GM12878 (cell line): ENCODE measurements around the gene NGF. TPM values are rescaled to one million over a fixed set of nuclear protein-coding genes. Genes with fewer than 3 reads are reported as not detected.

Experiments used
- ATAC-seq: fragments of 200-7000 bp; cut with Tn5 transposase; 3 replicates; pipeline ENCODE4 v1.9.1; 2020; ENCODE audit warnings: mild to moderate bottlenecking, moderate library complexity
- BruUV-seq: library from RNA; stranded (reverse); fragments of 400-500 nt; replicated peaks from 2 replicates; lab custom pipeline; 2021; lab: Mats Ljungman, UMichigan
- CTCF ChIA-PET: fragments of 300-600 bp; sonication (Branson Sonifier 250); formaldehyde crosslinking; extraction: SDS; loops from one replicate; lab custom pipeline; 2021; ENCODE audit warnings: inconsistent platforms; lab: Yijun Ruan, JAX
- POLR2A ChIA-PET: fragments of 350-600 bp; formaldehyde crosslinking; extraction: SDS; loops from one replicate; lab custom pipeline; 2021; ENCODE audit warnings: inconsistent platforms; lab: Charles Lee
- RAD21 ChIA-PET: fragments of 300-600 bp; sonication (Branson Sonifier 250); formaldehyde crosslinking; loops from one replicate; lab custom pipeline; 2023; ENCODE audit warnings: antibody characterized with exemption; ENCODE audit not compliant: unreplicated experiment; lab: Charles Lee
- SMC1A ChIA-PET: fragments of 300-600 bp; sonication (Branson Sonifier 250); formaldehyde crosslinking; loops from one replicate; lab custom pipeline; 2023; ENCODE audit not compliant: unreplicated experiment, uncharacterized antibody; lab: Charles Lee
- DNase-seq: peaks from one replicate; pipeline ENCODE4 v3.0.0-alpha.2; 2011; ENCODE audit warnings: low read depth, low spot score
- FAIRE-seq: peaks from 3 replicates; lab custom pipeline; 2011; peaks lifted over from hg19 to GRCh38; lab: Jason Lieb, UNC
- H2AFZ ChIP-seq: 2 replicates; pipeline ENCODE4 v1.6.0; 2011; ENCODE audit warnings: low read depth, low read length, control low read depth; ENCODE audit not compliant: control insufficient read depth
- H3K27ac ChIP-seq: 2 replicates; pipeline ENCODE4 v1.5.1; 2011; ENCODE audit warnings: control low read depth; ENCODE audit not compliant: control insufficient read depth, insufficient read depth
- H3K27me3 ChIP-seq, 2 experiments: replicated peaks in 1 of 2; 2 replicates each; pipeline versions ENCODE4 v1.6.0 to v1.6.1; 2011; ENCODE audit warnings: low read length in 1 of 2; ENCODE audit not compliant: control insufficient read depth in 2 of 2, insufficient read depth in 2 of 2
- H3K36me3 ChIP-seq, 2 experiments: 2 replicates each; pipeline ENCODE4 v1.5.1; 2011; ENCODE audit warnings: low read length in 1 of 2; ENCODE audit not compliant: control insufficient read depth in 2 of 2, insufficient read depth in 2 of 2
- H3K4me1 ChIP-seq: 2 replicates; pipeline ENCODE4 v1.6.1; 2011; ENCODE audit warnings: mild to moderate bottlenecking, low read length, moderate library complexity, mixed read lengths; ENCODE audit not compliant: control insufficient read depth, insufficient read depth
- H3K4me2 ChIP-seq: 2 replicates; pipeline ENCODE4 v1.6.0; 2011; ENCODE audit warnings: control low read depth; ENCODE audit not compliant: control insufficient read depth, insufficient read depth
- H3K4me3 ChIP-seq: fragments of 200-600 bp; sonication (generic); 2 replicates; pipeline ENCODE4 v1.5.1; 2016
- H3K79me2 ChIP-seq: 2 replicates; pipeline ENCODE4 v1.6.0; 2011; ENCODE audit warnings: low read length; ENCODE audit not compliant: control insufficient read depth, insufficient read depth
- H3K9ac ChIP-seq: 2 replicates; pipeline ENCODE4 v1.8.0; 2011; ENCODE audit warnings: low read length, control low read depth, mixed read lengths; ENCODE audit not compliant: control insufficient read depth, insufficient read depth
- H3K9me3 ChIP-seq: replicated peaks from 3 replicates; pipeline ENCODE4 v1.5.1; 2011; ENCODE audit warnings: mild to moderate bottlenecking, low read length; ENCODE audit not compliant: control insufficient read depth, insufficient read depth
- H4K20me1 ChIP-seq: 2 replicates; pipeline ENCODE4 v1.6.0; 2011; ENCODE audit not compliant: control insufficient read depth, insufficient read depth
- ELK1 ChIP-seq: IDR thresholded peaks from 2 replicates; pipeline ENCODE4 v1.6.1; 2012; ENCODE audit warnings: low read depth, low read length, improper control_type of control experiment
- EZH2 ChIP-seq: IDR thresholded peaks from 2 replicates; pipeline ENCODE4 v1.6.1; 2012; ENCODE audit warnings: low read depth, mild to moderate bottlenecking, control low read depth, inconsistent platforms, low read length, borderline replicate concordance; ENCODE audit not compliant: control insufficient read depth
- FOXK2 ChIP-seq: fragments of 450-650 bp; IDR thresholded peaks from 2 replicates; pipeline ENCODE4 v1.6.1; 2017; ENCODE audit warnings: mild to moderate bottlenecking, moderate library complexity
- GATAD2B ChIP-seq: fragments of 450-650 bp; conservative IDR thresholded peaks from 2 replicates; pipeline ENCODE4 v1.6.1; 2017; ENCODE audit warnings: low read depth, mild to moderate bottlenecking, moderate library complexity
- HDAC2 ChIP-seq: fragments of 200-600 bp; sonication (generic); IDR thresholded peaks from 2 replicates; pipeline ENCODE4 v1.6.1; 2017
- HDAC6 ChIP-seq: fragments of 200-600 bp; sonication (generic); IDR thresholded peaks from one replicate; pipeline ENCODE4 v1.8.0; 2017; ENCODE audit warnings: antibody characterized with exemption; ENCODE audit not compliant: unreplicated experiment
- IRF3 ChIP-seq: fragments of 450-650 bp; IDR thresholded peaks from 2 replicates; pipeline ENCODE4 v1.6.1; 2014; ENCODE audit warnings: mild to moderate bottlenecking
- KLF5 ChIP-seq: fragments of 450-650 bp; IDR thresholded peaks from 2 replicates; pipeline ENCODE4 v1.6.1; 2014; ENCODE audit warnings: mild to moderate bottlenecking; ENCODE audit not compliant: partially characterized antibody
- MTA3 ChIP-seq: IDR thresholded peaks from 2 replicates; pipeline ENCODE4 v1.6.1; 2012; ENCODE audit warnings: low read length, inconsistent platforms, borderline replicate concordance
- NBN ChIP-seq: fragments of 450-650 bp; IDR thresholded peaks from 2 replicates; pipeline ENCODE4 v1.6.1; 2016
- PAX8 ChIP-seq: fragments of 450-650 bp; IDR thresholded peaks from 2 replicates; pipeline ENCODE4 v1.6.1; 2017; ENCODE audit warnings: mild to moderate bottlenecking, moderate library complexity
- RFX5 ChIP-seq: IDR thresholded peaks from 2 replicates; pipeline ENCODE4 v1.6.1; 2011; ENCODE audit warnings: low read depth, low read length, improper control_type of control experiment
- SIN3A ChIP-seq: IDR thresholded peaks from 2 replicates; pipeline ENCODE4 v1.6.1; 2012; ENCODE audit warnings: low read depth, low read length, improper control_type of control experiment
- SKIL ChIP-seq: fragments of 450-650 bp; IDR thresholded peaks from 2 replicates; pipeline ENCODE4 v1.6.1; 2017; ENCODE audit warnings: mild to moderate bottlenecking, low read depth, inconsistent platforms; ENCODE audit not compliant: poor library complexity, severe bottlenecking
- SMARCA5 ChIP-seq: fragments of 450-650 bp; IDR thresholded peaks from 2 replicates; pipeline ENCODE4 v1.6.1; 2017; ENCODE audit warnings: mild to moderate bottlenecking
- SMC3 ChIP-seq: IDR thresholded peaks from 2 replicates; pipeline ENCODE4 v1.6.1; 2011; ENCODE audit warnings: low read length, improper control_type of control experiment, borderline replicate concordance
- SREBF2 ChIP-seq: IDR thresholded peaks from 2 replicates; pipeline ENCODE4 v1.6.1; 2012; ENCODE audit warnings: mild to moderate bottlenecking, low read length
- WGBS: methylation state at CpG from one replicate; pipeline ENCODE4 v1.1.6; 2016; ENCODE audit warnings: low lambda C conversion rate; ENCODE audit not compliant: insufficient replicate concordance, insufficient coverage; ENCODE audit errors: missing lambda C conversion rate; 5-methylcytosine and 5-hydroxymethylcytosine counted together
- in situ Hi-C: fragments of 300-500 bp; cut with MboI; formaldehyde crosslinking; loops from 9 replicates; pipeline ENCODE4 v1.14.3; 2018; ENCODE audit warnings: mixed read lengths
- intact Hi-C: fragments of 100-400 bp; cut with micrococcal nuclease; formaldehyde crosslinking; loops from one replicate; pipeline ENCODE4 v1.14.2; 2022; ENCODE audit not compliant: unreplicated experiment
- polyA plus RNA-seq, 11 experiments: library from polyadenylated mRNA; depleted of rRNA in 4 of 11; unstranded in 6 of 11; stranded (reverse) in 5 of 11; fragments of >200 nt; fragmentation: Nextera tagmentation in 4 of 11; fragmentation: Illumina TruSeq in 1 of 11; extraction: Ambion mirVana in 4 of 11; extraction: Trizol in 1 of 11; gene quantifications; 1 replicate in 1 of 11; 2 replicates in 10 of 11; pipeline versions ENCODE4 v1.2.1 to v1.2.3, GENCODE V29; 2011 to 2016; ENCODE audit warnings: inconsistent platforms in 2 of 11, missing spikeins in 2 of 11, low read depth in 1 of 11
- total RNA-seq, 4 experiments: library from RNA; depleted of rRNA in 3 of 4; stranded (reverse); fragments of >200 nt in 3 of 4; fragmentation: Illumina TruSeq in 1 of 4; extraction: Trizol in 1 of 4; gene quantifications; 2 replicates each; pipeline versions ENCODE4 v1.2.1 to v1.2.3, GENCODE V29; 2013 to 2021

NGF gene
- total and polyA plus RNA-seq, 10 of the 15 experiments (the other 5 are each of a cell fraction or from before 2014, with no cell fraction given): not detected

GRCh38 chr1:115314092-115314491 is 24.0 kb downstream of the NGF start:
- no peaks in the 10 kb centered on the region for H3K9me3 ChIP-seq
- no TSS peak for BruUV-seq
- 2% methylated on average over 4 of the region's 4 CpGs for WGBS

GRCh38 chr1:115313182-115313581 is 24.9 kb downstream of the NGF start:
- RAD21 ChIA-PET: no interaction called here
- SMC1A ChIA-PET: no interaction called here
- peaks cover 3% of the 10 kb centered on the region; the same call in 1 of the 2 replicates for H3K4me1 ChIP-seq
- TF ChIP-seq SMC3 (no peak), RFX5 (no peak), MTA3 (no peak), PAX8 (no peak), SREBF2 (no peak), SKIL (no peak), IRF3 (no peak), FOXK2 (no peak), EZH2 (no peak), SMARCA5 (no peak), SIN3A (no peak)

More at GRCh38 chr1:115314092-115314491, 24.0 kb downstream of the NGF start:
- in situ Hi-C loops (no loop called here), intact Hi-C loops (no loop called here)
- DNase-seq: no peak
- SMC1A ChIA-PET: interaction anchor here (1.1 kb wide), 1 partner anchor 280 kb away, joined by 3 read pairs; no protein-coding TSS in a partner anchor
- POLR2A ChIA-PET: no interaction called here
- H3K27ac ChIP-seq: no peak overlapping the region
- CTCF ChIA-PET: no interaction called here
- RAD21 ChIA-PET: no interaction called here
- H3K27me3 ChIP-seq: no peaks in the 10 kb centered on the region; a peak in 1 of 4 replicates
- no peak overlapping the region for H3K4me3 ChIP-seq
- no peaks in the 10 kb centered on the region for H3K79me2 ChIP-seq
- H3K9ac ChIP-seq: no peak overlapping the region
- H3K4me1 ChIP-seq: peaks cover 3% of the 10 kb centered on the region; the same call in 1 of the 2 replicates
- no peaks in the 10 kb centered on the region for H3K36me3 ChIP-seq
- H2AFZ ChIP-seq: no peak overlapping the region
- no peak overlapping the region for H3K4me2 ChIP-seq
- no peak for TF ChIP-seq GATAD2B
- TF ChIP-seq HDAC6: no peak
- no peak for TF ChIP-seq NBN
- TF ChIP-seq ELK1: no peak
- TF ChIP-seq KLF5: no peak
- TF ChIP-seq HDAC2: no peak
- TF ChIP-seq, all 136 proteins: peak for 0
- ATAC-seq (no peak), FAIRE-seq (no peak)
- no peaks in the 10 kb centered on the region for H4K20me1 ChIP-seq

More at GRCh38 chr1:115313182-115313581, 24.9 kb downstream of the NGF start:
- Histone ChIP-seq H3K27me3 (no peaks in the 10 kb centered on the region; a peak in 1 of 4 replicates), H3K4me3 (no peak overlapping the region), H4K20me1 (no peaks in the 10 kb centered on the region), H3K36me3 (no peaks in the 10 kb centered on the region), H2AFZ (no peak overlapping the region), H3K9me3 (no peaks in the 10 kb centered on the region), H3K79me2 (no peaks in the 10 kb centered on the region), H3K27ac (no peak overlapping the region), H3K9ac (no peak overlapping the region), H3K4me2 (no peak overlapping the region)
- DNase-seq (no peak), FAIRE-seq (no peak), ATAC-seq (no peak)
- BruUV-seq: no TSS peak
- ChIA-PET POLR2A (no interaction called here), CTCF (interaction anchor here (1.3 kb wide), 1 partner anchor 175 kb away, joined by 5 read pairs; no protein-coding TSS in a partner anchor)
- 67% methylated on average over 1 of the region's 1 CpG for WGBS
- intact Hi-C loops (no loop called here), in situ Hi-C loops (no loop called here)
